ENCODE measurements around the gene LRIT2.

Gene LRIT2

DNA sequence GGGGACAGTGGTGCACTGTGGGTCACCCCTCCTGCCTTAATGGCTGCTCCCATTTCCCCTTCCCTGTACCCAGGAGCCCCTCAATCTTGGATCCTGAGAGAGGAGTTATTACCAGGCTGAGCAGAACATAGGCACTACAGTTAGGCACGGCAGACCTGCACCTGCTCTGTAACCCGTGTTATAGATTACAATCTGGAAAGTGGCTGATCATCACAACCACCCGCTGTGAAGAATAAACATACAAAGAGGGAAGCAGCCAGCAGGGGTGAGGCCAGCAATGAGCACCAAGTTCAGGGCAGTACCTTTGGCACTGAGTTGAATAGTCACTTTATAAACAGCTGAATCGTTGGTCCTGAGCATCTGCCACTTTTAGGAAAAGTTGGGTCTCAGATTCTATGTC lies 29.3 kb downstream of the LRIT2 start:
- TF ChIP-seq, protein P1, sequence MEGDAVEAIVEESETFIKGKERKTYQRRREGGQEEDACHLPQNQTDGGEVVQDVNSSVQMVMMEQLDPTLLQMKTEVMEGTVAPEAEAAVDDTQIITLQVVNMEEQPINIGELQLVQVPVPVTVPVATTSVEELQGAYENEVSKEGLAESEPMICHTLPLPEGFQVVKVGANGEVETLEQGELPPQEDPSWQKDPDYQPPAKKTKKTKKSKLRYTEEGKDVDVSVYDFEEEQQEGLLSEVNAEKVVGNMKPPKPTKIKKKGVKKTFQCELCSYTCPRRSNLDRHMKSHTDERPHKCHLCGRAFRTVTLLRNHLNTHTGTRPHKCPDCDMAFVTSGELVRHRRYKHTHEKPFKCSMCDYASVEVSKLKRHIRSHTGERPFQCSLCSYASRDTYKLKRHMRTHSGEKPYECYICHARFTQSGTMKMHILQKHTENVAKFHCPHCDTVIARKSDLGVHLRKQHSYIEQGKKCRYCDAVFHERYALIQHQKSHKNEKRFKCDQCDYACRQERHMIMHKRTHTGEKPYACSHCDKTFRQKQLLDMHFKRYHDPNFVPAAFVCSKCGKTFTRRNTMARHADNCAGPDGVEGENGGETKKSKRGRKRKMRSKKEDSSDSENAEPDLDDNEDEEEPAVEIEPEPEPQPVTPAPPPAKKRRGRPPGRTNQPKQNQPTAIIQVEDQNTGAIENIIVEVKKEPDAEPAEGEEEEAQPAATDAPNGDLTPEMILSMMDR (IDR thresholded peaks at IDR 0.05) = no peak
- DNase-seq = no peak
- H3K36me3 ChIP-seq = no peaks in the 10 kb centered on the region
- intact Hi-C loops (cut with DNase I; ENCODE audit: low total_unique reads) = no loop called here
- H3K27ac ChIP-seq = no peak overlapping the region
- H3K27me3 ChIP-seq = peaks cover 0 to 49% of the 10 kb centered on the region in 2 donors
- H3K9me3 ChIP-seq = no peaks in the 10 kb centered on the region
- no peak overlapping the region for H3K4me3 ChIP-seq
- peaks cover 0 to 17% (median 12%) of the 10 kb centered on the region in 4 donors for H3K4me1 ChIP-seq

DNA sequence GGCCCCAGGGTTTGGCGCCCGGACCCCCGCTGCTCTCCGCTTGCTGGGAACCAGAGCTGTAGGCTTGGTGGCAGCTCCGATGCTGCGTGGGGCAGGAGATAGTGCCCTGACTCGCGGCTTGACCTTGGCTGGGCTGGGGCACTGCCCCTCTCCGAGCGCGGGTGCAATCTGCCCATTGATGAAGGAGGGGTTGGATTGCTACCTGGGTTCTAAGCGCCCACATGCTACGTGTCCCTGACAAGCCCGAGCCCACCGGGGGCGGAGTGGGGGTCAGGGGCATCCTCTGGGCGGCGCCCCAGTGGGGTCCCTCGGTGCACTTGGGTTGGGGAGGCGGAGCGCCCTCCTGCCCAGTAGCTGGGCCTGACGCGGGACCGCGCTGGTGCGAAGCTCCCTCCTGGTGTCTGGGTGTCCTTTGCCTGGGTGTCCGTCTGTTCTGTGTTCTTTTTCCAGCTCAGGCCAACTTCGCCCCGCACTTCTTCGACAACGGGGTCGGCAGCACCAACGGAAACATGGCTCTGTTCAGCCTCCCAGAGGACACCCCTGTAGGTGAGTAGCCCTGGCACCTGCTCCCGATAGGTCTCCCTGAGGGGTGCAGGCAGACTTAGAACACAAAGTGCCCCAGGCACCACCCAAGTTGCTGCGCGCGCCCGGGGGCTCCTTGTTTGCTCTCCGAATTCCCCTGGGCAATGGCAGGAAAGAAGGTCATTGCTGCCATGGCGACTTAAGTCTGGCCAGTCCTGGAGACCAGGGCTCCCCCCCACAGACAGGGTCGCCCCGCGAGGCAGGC lies 30.1 kb downstream of the LRIT2 start:
- peaks cover 0 to 53% of the 10 kb centered on the region in 2 donors for H3K27me3 ChIP-seq
- no peak for DNase-seq
- H3K36me3 ChIP-seq = no peaks in the 10 kb centered on the region
- H3K27ac ChIP-seq = no peak overlapping the region
- H3K4me1 ChIP-seq = peaks cover 0 to 17% (median 12%) of the 10 kb centered on the region in 4 donors
- intact Hi-C loops (cut with DNase I; ENCODE audit: low total_unique reads) = no loop called here
- no peaks in the 10 kb centered on the region for H3K9me3 ChIP-seq
- peak overlapping the region; percentile 38 to 57 for H3K4me3 ChIP-seq
- TF ChIP-seq, protein P1 (IDR thresholded peaks at IDR 0.05) = no peak

DNA sequence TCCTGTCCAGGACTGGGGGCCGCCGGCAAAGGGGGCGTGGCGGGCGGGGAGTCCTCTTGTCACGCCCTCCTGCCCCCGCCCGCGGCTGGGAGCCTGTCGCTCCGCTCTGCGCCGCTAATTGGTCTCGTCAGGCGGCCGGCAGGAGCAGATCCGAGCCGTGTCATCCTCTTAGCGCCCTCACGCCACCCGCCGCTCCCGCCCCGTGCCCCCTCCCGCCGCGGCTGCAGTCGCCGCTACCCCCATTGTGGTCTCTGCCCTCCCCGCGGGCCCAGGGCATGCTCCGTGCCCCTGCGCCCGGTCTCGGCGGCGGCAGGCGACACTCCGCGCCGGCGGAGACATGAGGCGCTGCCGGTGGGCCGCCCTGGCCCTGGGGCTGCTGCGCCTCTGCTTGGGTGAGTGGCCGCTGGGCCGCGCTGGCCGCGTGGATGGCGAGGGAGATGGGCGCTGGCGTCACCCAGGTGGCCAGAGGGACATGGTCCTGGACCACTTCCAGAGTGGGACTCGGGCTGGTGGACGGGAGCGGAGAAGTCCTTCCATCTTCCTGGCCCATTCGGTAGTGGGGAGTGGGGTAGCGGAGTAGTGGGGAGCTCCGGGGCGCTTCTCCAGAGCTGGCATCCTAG lies 30.8 kb downstream of the LRIT2 start, which contains the start of gene CDHR1:
Gene CDHR1, plus strand, starts transcription at position 114 of the 620 bp plus-strand sequence. Its CDS starts 224 bp downstream, at position 338.
- no peaks in the 10 kb centered on the region for H3K36me3 ChIP-seq
- intact Hi-C loops (cut with DNase I; ENCODE audit: low total_unique reads) = no loop called here
- no peak for DNase-seq
- no peak within 1 kb of the TSS for H3K27ac ChIP-seq
- peaks cover 0 to 17% (median 12%) of the 10 kb centered on the region in 4 donors for H3K4me1 ChIP-seq
- peaks cover 0 to 53% of the 10 kb centered on the region in 2 donors for H3K27me3 ChIP-seq
- H3K9me3 ChIP-seq = no peaks in the 10 kb centered on the region
- TF ChIP-seq, protein P1 (IDR thresholded peaks at IDR 0.05) = no peak
- peak within 1 kb of the TSS; percentile 38 to 57 for H3K4me3 ChIP-seq

DNA sequence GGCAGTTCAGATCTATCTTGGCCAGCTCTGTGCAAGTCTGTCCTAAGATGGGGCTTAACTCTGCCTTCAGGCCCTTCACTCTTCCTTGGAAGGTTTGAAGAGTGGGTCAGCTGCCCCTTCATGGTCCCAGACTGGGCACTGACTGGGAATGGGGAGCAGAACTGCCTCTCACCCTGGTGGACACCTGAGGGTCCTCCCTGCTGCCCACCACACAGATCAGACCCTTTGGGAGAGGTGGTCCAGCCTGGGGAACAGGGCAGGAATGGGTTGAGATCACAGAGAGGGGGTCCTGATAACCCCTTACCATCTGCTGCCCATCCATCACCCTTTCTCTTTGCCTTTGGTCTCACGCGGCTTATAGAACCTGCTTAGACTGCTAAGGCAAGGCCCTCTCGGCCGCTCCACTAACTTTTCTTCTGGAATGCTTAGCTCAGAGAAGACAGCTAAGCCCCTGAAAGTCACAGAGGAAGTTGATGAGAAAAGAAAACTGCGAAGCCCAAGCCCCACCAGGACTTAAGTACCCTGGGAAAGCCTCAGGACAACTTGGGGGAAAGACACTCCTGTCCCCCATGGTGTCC lies 31.4 kb downstream of the LRIT2 start:
- H3K27ac ChIP-seq = no peak overlapping the region
- TF ChIP-seq, protein P1 (IDR thresholded peaks at IDR 0.05) = no peak
- H3K27me3 ChIP-seq = peaks cover 0 to 57% of the 10 kb centered on the region in 2 donors
- peaks cover 0 to 17% (median 12%) of the 10 kb centered on the region in 4 donors for H3K4me1 ChIP-seq
- H3K9me3 ChIP-seq = no peaks in the 10 kb centered on the region
- H3K4me3 ChIP-seq = peak overlapping the region; percentile 38 to 57
- intact Hi-C loops (cut with DNase I; ENCODE audit: low total_unique reads) = no loop called here
- DNase-seq = no peak
- no peaks in the 10 kb centered on the region for H3K36me3 ChIP-seq

DNA sequence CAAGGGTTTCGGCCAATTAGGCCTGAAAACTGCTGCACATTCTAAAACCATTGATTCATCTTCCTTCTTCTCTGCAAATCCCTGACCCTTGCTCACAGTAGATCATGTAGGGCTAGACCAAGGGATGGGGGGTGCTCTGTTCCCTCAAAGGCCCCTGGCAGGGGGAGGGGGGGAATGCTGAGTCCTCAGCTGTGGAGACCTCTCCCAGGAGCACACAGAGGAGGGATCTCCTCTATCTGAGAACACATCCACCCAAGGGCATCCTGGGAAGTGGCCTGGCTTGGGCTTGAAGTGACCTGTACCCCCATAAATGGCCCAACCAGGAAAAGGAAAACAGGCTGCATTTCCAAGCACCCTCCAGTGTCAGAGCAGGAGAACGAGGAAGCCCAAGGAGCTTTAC lies 32.0 kb downstream of the LRIT2 start:
- Histone ChIP-seq H3K9me3 (no peaks in the 10 kb centered on the region), H3K4me3 (no peak overlapping the region), H3K36me3 (no peaks in the 10 kb centered on the region), H3K27ac (no peak overlapping the region), H3K4me1 (peaks cover 0 to 17% (median 12%) of the 10 kb centered on the region in 4 donors), H3K27me3 (peaks cover 0 to 58% of the 10 kb centered on the region in 2 donors)
- intact Hi-C loops (cut with DNase I; ENCODE audit: low total_unique reads) = no loop called here
- TF ChIP-seq, protein P1 (IDR thresholded peaks at IDR 0.05) = no peak
- DNase-seq = no peak

Measured in tibial artery (tissue), 4 donors.